HEK293T (cell line): ENCODE data around the gene PKN1.

Source experiments
- CTCF ChIA-PET: fragments of 350-600 bp; formaldehyde crosslinking; extraction: SDS; loops from one replicate; lab custom pipeline; 2021; ENCODE audit warnings: antibody characterized with exemption, inconsistent platforms; lab: Yijun Ruan, JAX
- POLR2A ChIA-PET: fragments of 350-600 bp; formaldehyde crosslinking; extraction: SDS; loops from one replicate; lab custom pipeline; 2020; ENCODE audit warnings: antibody characterized with exemption, inconsistent platforms; lab: Yijun Ruan, JAX
- DNase-seq: peaks from one replicate; pipeline ENCODE4 v3.0.0; 2012; ENCODE audit warnings: mixed read lengths; ENCODE audit errors: extremely low spot score
- ARNT ChIP-seq: fragments of 450-650 bp; IDR thresholded peaks from 2 replicates; pipeline ENCODE4 v1.6.1; 2017; ENCODE audit warnings: mild to moderate bottlenecking
- BHLHE40 ChIP-seq: fragments of 450-650 bp; IDR thresholded peaks from 2 replicates; pipeline ENCODE4 v1.6.1; 2016; ENCODE audit warnings: mild to moderate bottlenecking, moderate library complexity, borderline replicate concordance
- CTBP1 ChIP-seq: fragments of 450-650 bp; IDR thresholded peaks from 2 replicates; pipeline ENCODE4 v1.6.1; 2016; ENCODE audit warnings: borderline replicate concordance
- ELF4 ChIP-seq: fragments of 450-650 bp; IDR thresholded peaks from 2 replicates; pipeline ENCODE4 v1.6.1; 2017; ENCODE audit warnings: antibody characterized with exemption
- FOXA1 ChIP-seq: fragments of 450-650 bp; IDR thresholded peaks from 2 replicates; pipeline ENCODE4 v1.6.1; 2016; ENCODE audit warnings: mild to moderate bottlenecking
- FOXK2 ChIP-seq: fragments of 450-650 bp; IDR thresholded peaks from 2 replicates; pipeline ENCODE4 v1.6.1; 2016; ENCODE audit warnings: mild to moderate bottlenecking
- FOXM1 ChIP-seq: fragments of 450-650 bp; IDR thresholded peaks from 2 replicates; pipeline ENCODE4 v1.6.1; 2017; ENCODE audit warnings: mild to moderate bottlenecking, borderline replicate concordance
- HDGF ChIP-seq: fragments of 450-650 bp; IDR thresholded peaks from 2 replicates; pipeline ENCODE4 v1.6.1; 2017; ENCODE audit warnings: antibody characterized with exemption, borderline replicate concordance
- L3MBTL2 ChIP-seq: fragments of 450-650 bp; conservative IDR thresholded peaks from 2 replicates; pipeline ENCODE4 v1.6.1; 2016; ENCODE audit warnings: mild to moderate bottlenecking
- LEF1 ChIP-seq: fragments of 450-650 bp; IDR thresholded peaks from 2 replicates; pipeline ENCODE4 v1.6.1; 2017; ENCODE audit warnings: mild to moderate bottlenecking, borderline replicate concordance
- NFRKB ChIP-seq: fragments of 450-650 bp; IDR thresholded peaks from 2 replicates; pipeline ENCODE4 v1.6.1; 2016; ENCODE audit warnings: mild to moderate bottlenecking, moderate library complexity
- SP1 ChIP-seq: fragments of 450-650 bp; IDR thresholded peaks from 2 replicates; pipeline ENCODE4 v1.6.1; 2017
- SUZ12 ChIP-seq: fragments of 450-650 bp; IDR thresholded peaks from 2 replicates; pipeline ENCODE4 v1.6.1; 2016; ENCODE audit warnings: mild to moderate bottlenecking
- TARDBP ChIP-seq: fragments of 450-650 bp; IDR thresholded peaks from 2 replicates; pipeline ENCODE4 v1.6.1; 2016
- ZNF384 ChIP-seq: fragments of 450-650 bp; IDR thresholded peaks from 2 replicates; pipeline ENCODE4 v1.6.1; 2016
- TF ChIP-seq, protein P1 (sequence below): fragments of 450-650 bp; IDR thresholded peaks from 2 replicates; pipeline ENCODE4 v1.6.1; 2016

PKN1 gene

DNA sequence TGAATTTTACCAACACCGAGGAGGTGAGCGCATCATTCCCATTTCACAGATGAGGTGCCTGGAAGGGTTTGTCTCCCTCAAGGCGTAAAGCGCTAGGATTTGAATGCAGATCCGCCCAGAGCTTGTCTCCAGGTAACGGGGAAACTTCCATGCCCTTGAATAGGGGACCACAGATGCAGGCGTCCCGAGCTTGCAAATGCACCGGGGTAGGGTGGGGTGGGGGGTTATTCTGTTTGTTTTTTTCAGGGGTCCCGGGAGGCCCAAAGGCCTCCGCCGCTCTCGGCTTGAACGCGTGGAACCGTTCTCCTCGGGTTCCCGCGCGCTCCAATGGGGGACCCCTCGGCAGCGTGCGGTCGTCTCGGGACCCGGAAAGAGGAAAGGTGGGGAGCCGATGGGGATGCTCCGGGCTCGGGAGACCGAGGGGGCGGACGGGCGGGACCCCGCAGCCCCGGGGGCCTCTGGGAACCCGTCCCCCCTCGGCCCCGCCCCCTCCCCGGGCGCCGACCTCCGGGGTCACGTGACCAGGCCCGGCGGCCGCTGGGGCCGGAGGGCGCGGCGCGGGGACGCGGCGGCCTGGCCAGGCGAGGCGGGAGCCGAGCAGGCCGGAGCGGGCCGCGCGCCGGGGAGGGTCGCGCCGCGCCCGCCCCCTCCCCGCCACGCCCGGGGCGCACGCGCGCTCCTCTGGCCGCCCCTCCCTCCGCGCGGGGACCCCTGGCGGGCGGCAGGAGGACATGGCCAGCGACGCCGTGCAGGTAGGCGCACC lies at the start of gene PKN1:
PKN1 (plus strand) TSS at position 516 of the 763 bp plus-strand sequence; CDS start at position 732, 216 bp downstream.
- DNase-seq = peak; percentile 82
- peak; percentile 57; the same call in 1 of the 2 replicates for TF ChIP-seq L3MBTL2
- TF ChIP-seq ELF4 = no peak
- ChIA-PET POLR2A (interaction anchor here (1.0 to 1.7 kb wide), 2 partner anchors 13 to 48 kb away, joined by 4 read pairs; partner anchors contain the start of gene DDX39A), CTCF (interaction anchor here (0.9 to 1.5 kb wide), 2 partner anchors 10 to 47 kb away, joined by 3 to 7 read pairs; no protein-coding TSS in a partner anchor)

DNA sequence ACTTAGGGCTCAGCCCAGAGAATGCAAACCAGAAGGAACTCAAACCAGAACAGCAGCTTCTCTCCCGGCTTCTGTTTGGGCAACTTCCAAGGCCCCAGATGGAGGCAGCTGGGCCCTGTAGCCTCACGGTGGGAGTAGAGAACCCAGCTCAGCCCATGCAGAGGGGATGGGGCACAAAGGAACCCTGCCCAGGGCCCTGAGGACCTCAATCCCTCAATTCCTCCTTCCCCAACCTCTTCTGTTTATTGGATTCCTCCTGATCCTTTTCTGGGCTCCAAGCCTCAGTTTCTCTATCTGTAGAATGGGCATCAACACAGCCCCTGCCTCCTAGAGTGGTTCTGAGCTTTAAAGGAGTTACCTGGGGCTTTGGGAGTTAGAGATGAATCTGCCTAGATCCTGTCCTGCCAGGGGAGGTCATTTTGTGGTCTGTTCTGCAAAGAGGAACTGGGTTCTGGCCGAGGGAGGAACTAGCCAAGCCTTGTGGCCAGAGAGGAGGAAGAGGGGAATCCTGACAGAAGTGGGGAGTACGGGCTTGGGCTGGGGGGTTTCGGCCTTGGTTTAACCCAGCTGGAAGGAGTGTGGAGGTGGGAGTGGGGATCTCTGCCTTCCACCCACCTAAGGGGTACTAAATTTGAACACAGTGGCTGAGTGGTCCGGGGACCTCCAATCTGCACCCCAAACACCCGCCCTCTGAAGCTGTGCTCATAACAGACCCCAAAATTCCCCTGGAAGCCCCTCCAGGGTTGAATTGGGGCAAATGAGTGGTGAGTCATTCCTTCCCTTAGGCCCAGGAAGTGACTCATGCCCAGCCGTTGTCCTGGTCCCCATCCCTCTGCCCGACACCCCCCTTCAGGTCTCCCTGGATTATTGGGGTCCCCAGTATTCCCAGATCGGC lies 49.2 kb upstream of the PKN1 start:
- ChIA-PET CTCF (no interaction called here), POLR2A (no interaction called here)
- no peak for DNase-seq

DNA sequence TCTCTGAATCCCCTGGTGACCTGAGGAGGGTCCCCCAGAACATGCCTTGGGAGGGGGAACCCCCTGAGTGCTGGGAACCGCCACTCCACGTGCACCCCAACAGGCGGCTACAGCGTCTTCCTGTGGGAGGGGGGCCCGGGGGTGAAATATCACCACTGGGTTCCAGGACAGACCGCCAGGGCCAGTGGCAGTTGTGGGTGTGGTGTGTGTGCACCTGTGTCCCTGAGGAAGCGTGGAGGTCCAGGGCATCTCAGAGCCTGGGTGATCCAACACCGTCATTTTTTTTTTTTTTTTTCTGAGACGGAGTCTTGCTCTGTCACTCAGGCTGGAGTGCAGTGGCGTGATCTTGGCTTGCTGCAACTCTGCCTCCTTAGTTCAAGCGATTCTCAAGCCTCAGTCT lies 47.6 kb upstream of the PKN1 start:
- TF ChIP-seq FOXA1 = no peak
- TF ChIP-seq ARNT = no peak
- TF ChIP-seq FOXK2 = no peak
- TF ChIP-seq NFRKB = no peak
- TF ChIP-seq ELF4 = no peak
- no peak for TF ChIP-seq L3MBTL2
- TF ChIP-seq SUZ12 = no peak
- TF ChIP-seq SP1 = no peak
- TF ChIP-seq ZNF384 = no peak
- TF ChIP-seq FOXM1 = no peak
- no peak for TF ChIP-seq HDGF
- TF ChIP-seq, protein P1, sequence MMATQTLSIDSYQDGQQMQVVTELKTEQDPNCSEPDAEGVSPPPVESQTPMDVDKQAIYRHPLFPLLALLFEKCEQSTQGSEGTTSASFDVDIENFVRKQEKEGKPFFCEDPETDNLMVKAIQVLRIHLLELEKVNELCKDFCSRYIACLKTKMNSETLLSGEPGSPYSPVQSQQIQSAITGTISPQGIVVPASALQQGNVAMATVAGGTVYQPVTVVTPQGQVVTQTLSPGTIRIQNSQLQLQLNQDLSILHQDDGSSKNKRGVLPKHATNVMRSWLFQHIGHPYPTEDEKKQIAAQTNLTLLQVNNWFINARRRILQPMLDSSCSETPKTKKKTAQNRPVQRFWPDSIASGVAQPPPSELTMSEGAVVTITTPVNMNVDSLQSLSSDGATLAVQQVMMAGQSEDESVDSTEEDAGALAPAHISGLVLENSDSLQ = no peak
- TF ChIP-seq CTBP1 = no peak
- TF ChIP-seq TARDBP = no peak
- no peak for TF ChIP-seq LEF1
- TF ChIP-seq BHLHE40 = no peak
- ChIA-PET POLR2A (no interaction called here), CTCF (no interaction called here)
- DNase-seq = no peak

More for the DNA sequence above, 49.2 kb upstream of the PKN1 start:
- TF ChIP-seq CTBP1 = no peak
- TF ChIP-seq ZNF384 = no peak
- no peak for TF ChIP-seq BHLHE40
- TF ChIP-seq HDGF = no peak
- TF ChIP-seq FOXM1 = no peak
- no peak for TF ChIP-seq ARNT
- no peak for TF ChIP-seq TARDBP
- no peak for TF ChIP-seq ELF4
- TF ChIP-seq L3MBTL2 = no peak
- no peak for TF ChIP-seq FOXK2
- no peak for TF ChIP-seq SP1
- TF ChIP-seq LEF1 = no peak

DNA sequence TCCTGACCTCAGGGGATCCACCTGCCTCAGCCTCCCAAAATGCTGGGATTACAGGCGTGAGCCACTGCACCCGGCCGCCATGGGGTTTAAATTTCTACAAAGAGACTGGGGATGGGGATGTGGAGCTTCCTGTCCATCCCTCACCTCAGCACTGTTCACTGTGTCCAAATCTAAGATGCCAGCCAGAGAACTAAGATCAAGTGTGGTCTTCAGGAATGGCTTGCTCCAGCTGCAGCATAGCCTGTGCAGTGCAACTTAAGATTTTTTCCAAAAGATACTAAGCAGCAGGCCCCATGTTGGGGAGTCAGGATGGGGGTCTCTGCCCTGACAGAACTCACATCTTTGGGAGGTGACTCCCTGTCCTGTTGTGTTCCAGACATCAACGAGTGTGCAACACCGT lies 42.6 kb upstream of the PKN1 start:
- DNase-seq = no peak
- ChIA-PET POLR2A (no interaction called here), CTCF (interaction anchor here (0.6 kb wide), 1 partner anchor 24 kb away, joined by 3 read pairs; no protein-coding TSS in a partner anchor)
- TF ChIP-seq BHLHE40 = no peak
- TF ChIP-seq SP1 = no peak
- no peak for TF ChIP-seq SUZ12
- no peak for TF ChIP-seq FOXM1
- TF ChIP-seq ZNF384 = no peak

DNA sequence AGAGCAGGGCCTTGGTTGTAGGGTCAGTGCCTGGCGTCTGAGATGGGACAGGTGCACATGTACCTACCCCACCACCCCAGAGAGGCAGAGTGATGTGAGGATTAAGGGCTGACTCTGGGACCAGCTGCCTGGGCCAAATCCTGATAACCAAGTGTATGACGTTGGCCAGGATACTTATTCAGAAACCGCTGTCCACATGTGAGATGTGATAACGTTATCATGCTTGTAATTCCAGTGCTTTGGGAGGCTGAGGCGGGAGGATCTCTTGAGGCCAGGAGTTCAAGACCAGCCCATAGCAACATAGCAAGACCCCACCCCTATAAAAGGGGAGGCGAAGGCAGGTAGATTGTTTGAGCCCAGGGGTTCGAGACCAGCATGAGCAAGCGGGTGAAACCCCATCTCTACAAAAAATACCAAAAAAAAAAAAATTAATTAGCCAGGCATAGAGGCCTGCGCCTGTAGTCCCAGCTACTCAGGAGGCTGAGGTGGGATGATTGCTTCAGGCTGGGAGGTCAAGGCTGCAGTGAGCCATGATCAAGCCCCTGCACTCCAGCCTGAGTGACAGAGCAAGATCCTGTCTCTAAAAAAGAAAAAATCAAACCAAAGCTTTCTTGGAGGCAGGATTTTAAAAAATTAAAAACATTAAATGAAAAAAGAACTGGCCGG lies 41.8 kb upstream of the PKN1 start:
- no peak for DNase-seq
- no peak for TF ChIP-seq NFRKB
- CTCF ChIA-PET = no interaction called here
- POLR2A ChIA-PET = no interaction called here

DNA sequence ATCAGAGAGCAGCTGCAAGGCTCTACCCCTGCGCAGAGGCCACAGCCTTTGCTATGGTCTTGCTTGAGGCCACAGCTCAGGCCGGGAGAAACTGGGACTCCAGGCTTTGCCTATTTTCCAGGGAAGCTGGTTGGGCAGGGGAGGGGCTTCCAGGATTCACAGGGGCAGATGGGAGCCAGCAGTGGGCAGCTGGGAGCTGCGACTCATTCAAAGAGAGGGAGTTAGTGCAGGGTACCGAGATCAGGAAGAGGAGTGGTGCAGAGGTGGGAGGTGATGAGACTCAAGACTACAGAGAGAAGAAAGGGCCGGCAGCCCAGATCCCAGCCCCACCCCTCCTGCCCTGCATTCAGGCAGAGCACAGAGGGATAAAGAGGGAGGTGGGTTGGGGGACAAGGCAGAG lies 39.8 kb upstream of the PKN1 start:
- ChIA-PET POLR2A (no interaction called here), CTCF (no interaction called here)
- no peak for TF ChIP-seq FOXA1
- no peak for TF ChIP-seq SUZ12
- no peak for TF ChIP-seq L3MBTL2
- no peak for TF ChIP-seq SP1
- TF ChIP-seq, protein P1 = no peak
- no peak for TF ChIP-seq ARNT
- no peak for TF ChIP-seq BHLHE40
- no peak for TF ChIP-seq FOXK2
- TF ChIP-seq CTBP1 = no peak
- no peak for TF ChIP-seq ZNF384
- no peak for DNase-seq
